GM12878 (cell line): Measurements from ENCODE around the gene PROM1. TPM values are rescaled to one million over a fixed set of nuclear protein-coding genes. Genes with fewer than 3 reads are reported as not detected.

Experiments
- ATAC-seq: fragments of 200-7000 bp; cut with Tn5 transposase; 3 replicates; pipeline ENCODE4 v1.9.1; 2020; ENCODE audit warnings: mild to moderate bottlenecking, moderate library complexity
- BruUV-seq: library from RNA; stranded (reverse); fragments of 400-500 nt; replicated peaks from 2 replicates; lab custom pipeline; 2021; lab: Mats Ljungman, UMichigan
- CTCF ChIA-PET: fragments of 300-600 bp; sonication (Branson Sonifier 250); formaldehyde crosslinking; extraction: SDS; loops from one replicate; lab custom pipeline; 2021; ENCODE audit warnings: inconsistent platforms; lab: Yijun Ruan, JAX
- POLR2A ChIA-PET: fragments of 350-600 bp; formaldehyde crosslinking; extraction: SDS; loops from one replicate; lab custom pipeline; 2021; ENCODE audit warnings: inconsistent platforms; lab: Charles Lee
- RAD21 ChIA-PET: fragments of 300-600 bp; sonication (Branson Sonifier 250); formaldehyde crosslinking; loops from one replicate; lab custom pipeline; 2023; ENCODE audit warnings: antibody characterized with exemption; ENCODE audit not compliant: unreplicated experiment; lab: Charles Lee
- SMC1A ChIA-PET: fragments of 300-600 bp; sonication (Branson Sonifier 250); formaldehyde crosslinking; loops from one replicate; lab custom pipeline; 2023; ENCODE audit not compliant: unreplicated experiment, uncharacterized antibody; lab: Charles Lee
- DNase-seq: peaks from one replicate; pipeline ENCODE4 v3.0.0-alpha.2; 2011; ENCODE audit warnings: low read depth, low spot score
- FAIRE-seq: peaks from 3 replicates; lab custom pipeline; 2011; peaks lifted over from hg19 to GRCh38; lab: Jason Lieb, UNC
- H2AFZ ChIP-seq: 2 replicates; pipeline ENCODE4 v1.6.0; 2011; ENCODE audit warnings: low read depth, low read length, control low read depth; ENCODE audit not compliant: control insufficient read depth
- H3K27ac ChIP-seq: 2 replicates; pipeline ENCODE4 v1.5.1; 2011; ENCODE audit warnings: control low read depth; ENCODE audit not compliant: control insufficient read depth, insufficient read depth
- H3K27me3 ChIP-seq, 2 experiments: replicated peaks in 1 of 2; 2 replicates each; pipeline versions ENCODE4 v1.6.0 to v1.6.1; 2011; ENCODE audit warnings: low read length in 1 of 2; ENCODE audit not compliant: control insufficient read depth in 2 of 2, insufficient read depth in 2 of 2
- H3K36me3 ChIP-seq, 2 experiments: 2 replicates each; pipeline ENCODE4 v1.5.1; 2011; ENCODE audit warnings: low read length in 1 of 2; ENCODE audit not compliant: control insufficient read depth in 2 of 2, insufficient read depth in 2 of 2
- H3K4me1 ChIP-seq: 2 replicates; pipeline ENCODE4 v1.6.1; 2011; ENCODE audit warnings: mild to moderate bottlenecking, low read length, moderate library complexity, mixed read lengths; ENCODE audit not compliant: control insufficient read depth, insufficient read depth
- H3K4me2 ChIP-seq: 2 replicates; pipeline ENCODE4 v1.6.0; 2011; ENCODE audit warnings: control low read depth; ENCODE audit not compliant: control insufficient read depth, insufficient read depth
- H3K4me3 ChIP-seq: fragments of 200-600 bp; sonication (generic); 2 replicates; pipeline ENCODE4 v1.5.1; 2016
- H3K79me2 ChIP-seq: 2 replicates; pipeline ENCODE4 v1.6.0; 2011; ENCODE audit warnings: low read length; ENCODE audit not compliant: control insufficient read depth, insufficient read depth
- H3K9ac ChIP-seq: 2 replicates; pipeline ENCODE4 v1.8.0; 2011; ENCODE audit warnings: low read length, control low read depth, mixed read lengths; ENCODE audit not compliant: control insufficient read depth, insufficient read depth
- H3K9me3 ChIP-seq: replicated peaks from 3 replicates; pipeline ENCODE4 v1.5.1; 2011; ENCODE audit warnings: mild to moderate bottlenecking, low read length; ENCODE audit not compliant: control insufficient read depth, insufficient read depth
- H4K20me1 ChIP-seq: 2 replicates; pipeline ENCODE4 v1.6.0; 2011; ENCODE audit not compliant: control insufficient read depth, insufficient read depth
- ATF7 ChIP-seq: fragments of 450-650 bp; IDR thresholded peaks from 2 replicates; pipeline ENCODE4 v1.6.1; 2016; ENCODE audit warnings: low read depth, mild to moderate bottlenecking
- HCFC1 ChIP-seq: fragments of 150-350 bp; IDR thresholded peaks from 2 replicates; pipeline ENCODE4 v1.6.1; 2014; ENCODE audit warnings: low read length
- IKZF2 ChIP-seq, 2 experiments: fragments of 450-650 bp; IDR thresholded peaks; 2 replicates each; pipeline ENCODE4 v1.6.1; 2017; ENCODE audit warnings: mild to moderate bottlenecking in 2 of 2, moderate library complexity in 2 of 2
- RB1 ChIP-seq: fragments of 450-650 bp; formaldehyde crosslinking; IDR thresholded peaks from 2 replicates; pipeline ENCODE4 v1.6.1; 2017; ENCODE audit warnings: mild to moderate bottlenecking, borderline replicate concordance
- SIN3A ChIP-seq: IDR thresholded peaks from 2 replicates; pipeline ENCODE4 v1.6.1; 2012; ENCODE audit warnings: low read depth, low read length, improper control_type of control experiment
- SREBF2 ChIP-seq: IDR thresholded peaks from 2 replicates; pipeline ENCODE4 v1.6.1; 2012; ENCODE audit warnings: mild to moderate bottlenecking, low read length
- SUZ12 ChIP-seq: fragments of 200-600 bp; sonication (generic); IDR thresholded peaks from one replicate; pipeline ENCODE4 v1.6.1; 2018; ENCODE audit warnings: antibody characterized with exemption, mild to moderate bottlenecking; ENCODE audit not compliant: unreplicated experiment
- TCF12 ChIP-seq: IDR thresholded peaks from 2 replicates; pipeline ENCODE4 v1.6.1; 2011; ENCODE audit warnings: low read depth, mild to moderate bottlenecking, low read length
- YY1 ChIP-seq: IDR thresholded peaks from 2 replicates; pipeline ENCODE4 v1.6.1; 2011; ENCODE audit warnings: low read depth, mild to moderate bottlenecking, low read length
- whole genome bisulfite sequencing: methylation state at CpG from one replicate; pipeline ENCODE4 v1.1.6; 2016; ENCODE audit warnings: low lambda C conversion rate; ENCODE audit not compliant: insufficient replicate concordance, insufficient coverage; ENCODE audit errors: missing lambda C conversion rate; 5-methylcytosine and 5-hydroxymethylcytosine counted together
- in situ Hi-C: fragments of 300-500 bp; cut with MboI; formaldehyde crosslinking; loops from 9 replicates; pipeline ENCODE4 v1.14.3; 2018; ENCODE audit warnings: mixed read lengths
- intact Hi-C: fragments of 100-400 bp; cut with micrococcal nuclease; formaldehyde crosslinking; loops from one replicate; pipeline ENCODE4 v1.14.2; 2022; ENCODE audit not compliant: unreplicated experiment
- polyA plus RNA-seq, 11 experiments: library from polyadenylated mRNA; depleted of rRNA in 4 of 11; unstranded in 6 of 11; stranded (reverse) in 5 of 11; fragments of >200 nt; fragmentation: Nextera tagmentation in 4 of 11; fragmentation: Illumina TruSeq in 1 of 11; extraction: Ambion mirVana in 4 of 11; extraction: Trizol in 1 of 11; gene quantifications; 1 replicate in 1 of 11; 2 replicates in 10 of 11; pipeline versions ENCODE4 v1.2.1 to v1.2.3, GENCODE V29; 2011 to 2016; ENCODE audit warnings: inconsistent platforms in 2 of 11, missing spikeins in 2 of 11, low read depth in 1 of 11
- total RNA-seq, 4 experiments: library from RNA; depleted of rRNA in 3 of 4; stranded (reverse); fragments of >200 nt in 3 of 4; fragmentation: Illumina TruSeq in 1 of 4; extraction: Trizol in 1 of 4; gene quantifications; 2 replicates each; pipeline versions ENCODE4 v1.2.1 to v1.2.3, GENCODE V29; 2013 to 2021
- TF ChIP-seq, protein P1 (sequence below): fragments of 450-650 bp; formaldehyde crosslinking; IDR thresholded peaks from 2 replicates; pipeline ENCODE4 v1.4.0; 2020; ENCODE audit warnings: mild to moderate bottlenecking, moderate library complexity
- TF ChIP-seq, protein P2 (sequence below): IDR thresholded peaks from 2 replicates; pipeline ENCODE4 v1.6.1; 2012; ENCODE audit warnings: improper control_type of control experiment, low read depth, low read length; ENCODE audit not compliant: insufficient replicate concordance

PROM1 gene
- total and polyA plus RNA-seq, 10 of the 15 experiments (the other 5 are each of a cell fraction or from before 2014, with no cell fraction given), result 0.08 to 0.31 (median 0.18) TPM; not detected in 7

DNA sequence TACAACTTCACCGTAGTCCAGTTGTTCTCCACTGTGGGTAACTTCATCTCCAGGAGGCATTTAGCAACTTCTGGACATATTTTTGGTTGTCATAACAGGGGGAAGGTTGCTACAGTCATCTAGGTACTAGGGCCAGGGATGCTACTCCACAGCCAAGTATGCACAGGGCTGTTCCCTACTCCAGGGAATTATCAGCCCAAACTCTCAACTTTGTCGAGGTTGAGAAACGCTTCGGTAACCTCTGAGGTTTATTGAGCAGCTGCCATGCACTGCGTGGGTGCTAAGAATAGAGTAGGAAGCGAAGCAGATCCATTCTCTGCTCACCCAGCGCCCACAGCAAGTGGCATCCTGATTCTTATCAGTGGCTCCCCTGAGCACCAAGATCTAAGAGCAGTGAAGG, 153.5 kb downstream of the PROM1 start (continued):
- TF ChIP-seq RB1 (no peak), TCF12 (no peak), YY1 (no peak), SUZ12 (no peak)
- TF ChIP-seq, protein P1, sequence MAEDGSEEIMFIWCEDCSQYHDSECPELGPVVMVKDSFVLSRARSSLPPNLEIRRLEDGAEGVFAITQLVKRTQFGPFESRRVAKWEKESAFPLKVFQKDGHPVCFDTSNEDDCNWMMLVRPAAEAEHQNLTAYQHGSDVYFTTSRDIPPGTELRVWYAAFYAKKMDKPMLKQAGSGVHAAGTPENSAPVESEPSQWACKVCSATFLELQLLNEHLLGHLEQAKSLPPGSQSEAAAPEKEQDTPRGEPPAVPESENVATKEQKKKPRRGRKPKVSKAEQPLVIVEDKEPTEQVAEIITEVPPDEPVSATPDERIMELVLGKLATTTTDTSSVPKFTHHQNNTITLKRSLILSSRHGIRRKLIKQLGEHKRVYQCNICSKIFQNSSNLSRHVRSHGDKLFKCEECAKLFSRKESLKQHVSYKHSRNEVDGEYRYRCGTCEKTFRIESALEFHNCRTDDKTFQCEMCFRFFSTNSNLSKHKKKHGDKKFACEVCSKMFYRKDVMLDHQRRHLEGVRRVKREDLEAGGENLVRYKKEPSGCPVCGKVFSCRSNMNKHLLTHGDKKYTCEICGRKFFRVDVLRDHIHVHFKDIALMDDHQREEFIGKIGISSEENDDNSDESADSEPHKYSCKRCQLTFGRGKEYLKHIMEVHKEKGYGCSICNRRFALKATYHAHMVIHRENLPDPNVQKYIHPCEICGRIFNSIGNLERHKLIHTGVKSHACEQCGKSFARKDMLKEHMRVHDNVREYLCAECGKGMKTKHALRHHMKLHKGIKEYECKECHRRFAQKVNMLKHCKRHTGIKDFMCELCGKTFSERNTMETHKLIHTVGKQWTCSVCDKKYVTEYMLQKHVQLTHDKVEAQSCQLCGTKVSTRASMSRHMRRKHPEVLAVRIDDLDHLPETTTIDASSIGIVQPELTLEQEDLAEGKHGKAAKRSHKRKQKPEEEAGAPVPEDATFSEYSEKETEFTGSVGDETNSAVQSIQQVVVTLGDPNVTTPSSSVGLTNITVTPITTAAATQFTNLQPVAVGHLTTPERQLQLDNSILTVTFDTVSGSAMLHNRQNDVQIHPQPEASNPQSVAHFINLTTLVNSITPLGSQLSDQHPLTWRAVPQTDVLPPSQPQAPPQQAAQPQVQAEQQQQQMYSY, result no peak

DNA sequence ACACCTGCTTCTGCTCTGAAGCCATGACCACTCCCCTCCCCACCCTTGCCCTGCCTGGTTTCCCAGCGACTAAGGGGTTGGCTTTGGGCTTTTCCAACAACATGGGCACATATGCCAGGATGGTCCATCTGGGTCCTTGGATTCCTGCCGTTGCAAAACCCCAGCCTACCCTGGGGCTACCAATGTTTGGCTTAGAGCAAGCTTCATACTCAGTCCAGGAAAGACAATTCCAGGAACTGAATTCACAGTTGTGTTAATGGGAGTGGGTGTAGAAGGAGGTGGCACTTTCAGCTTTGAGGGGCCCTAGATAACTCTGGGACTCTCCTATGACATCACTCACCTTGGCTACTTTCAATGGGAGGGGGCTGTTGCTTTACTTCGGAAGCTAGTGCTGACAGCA, 154.3 kb downstream of the PROM1 start:
- no peak overlapping the region for H2AFZ ChIP-seq
- no peak overlapping the region for H3K4me3 ChIP-seq
- H3K4me2 ChIP-seq, result no peak overlapping the region
- no peaks in the 10 kb centered on the region for H3K4me1 ChIP-seq
- ChIA-PET POLR2A (no interaction called here), CTCF (no interaction called here), SMC1A (no interaction called here), RAD21 (interaction anchor here (0.6 kb wide), 1 partner anchor 90 kb away, joined by 3 read pairs; no protein-coding TSS in a partner anchor)
- H4K20me1 ChIP-seq, result no peaks in the 10 kb centered on the region
- ATAC-seq, result no peak
- H3K27ac ChIP-seq, result no peak overlapping the region
- no peak for DNase-seq
- no peak overlapping the region for H3K9ac ChIP-seq
- H3K36me3 ChIP-seq, result no peaks in the 10 kb centered on the region
- no peaks in the 10 kb centered on the region; the same call in 2 of the 3 replicates for H3K9me3 ChIP-seq
- H3K79me2 ChIP-seq, result no peaks in the 10 kb centered on the region
- no peak for FAIRE-seq
- H3K27me3 ChIP-seq, result peaks cover 0 to under 1% of the 10 kb centered on the region in 2 experiments; a peak in 2 of 4 replicates
- 20% methylated on average over 3 of the region's 3 CpGs for WGBS
- in situ Hi-C loops, result no loop called here
- intact Hi-C loops, result no loop called here
- no TSS peak for BruUV-seq
- TF ChIP-seq ATF7 (no peak), SREBF2 (no peak), HCFC1 (no peak), SIN3A (no peak), IKZF2 (IDR thresholded peaks at IDR 0.05) (no peak)
- TF ChIP-seq, protein P2, sequence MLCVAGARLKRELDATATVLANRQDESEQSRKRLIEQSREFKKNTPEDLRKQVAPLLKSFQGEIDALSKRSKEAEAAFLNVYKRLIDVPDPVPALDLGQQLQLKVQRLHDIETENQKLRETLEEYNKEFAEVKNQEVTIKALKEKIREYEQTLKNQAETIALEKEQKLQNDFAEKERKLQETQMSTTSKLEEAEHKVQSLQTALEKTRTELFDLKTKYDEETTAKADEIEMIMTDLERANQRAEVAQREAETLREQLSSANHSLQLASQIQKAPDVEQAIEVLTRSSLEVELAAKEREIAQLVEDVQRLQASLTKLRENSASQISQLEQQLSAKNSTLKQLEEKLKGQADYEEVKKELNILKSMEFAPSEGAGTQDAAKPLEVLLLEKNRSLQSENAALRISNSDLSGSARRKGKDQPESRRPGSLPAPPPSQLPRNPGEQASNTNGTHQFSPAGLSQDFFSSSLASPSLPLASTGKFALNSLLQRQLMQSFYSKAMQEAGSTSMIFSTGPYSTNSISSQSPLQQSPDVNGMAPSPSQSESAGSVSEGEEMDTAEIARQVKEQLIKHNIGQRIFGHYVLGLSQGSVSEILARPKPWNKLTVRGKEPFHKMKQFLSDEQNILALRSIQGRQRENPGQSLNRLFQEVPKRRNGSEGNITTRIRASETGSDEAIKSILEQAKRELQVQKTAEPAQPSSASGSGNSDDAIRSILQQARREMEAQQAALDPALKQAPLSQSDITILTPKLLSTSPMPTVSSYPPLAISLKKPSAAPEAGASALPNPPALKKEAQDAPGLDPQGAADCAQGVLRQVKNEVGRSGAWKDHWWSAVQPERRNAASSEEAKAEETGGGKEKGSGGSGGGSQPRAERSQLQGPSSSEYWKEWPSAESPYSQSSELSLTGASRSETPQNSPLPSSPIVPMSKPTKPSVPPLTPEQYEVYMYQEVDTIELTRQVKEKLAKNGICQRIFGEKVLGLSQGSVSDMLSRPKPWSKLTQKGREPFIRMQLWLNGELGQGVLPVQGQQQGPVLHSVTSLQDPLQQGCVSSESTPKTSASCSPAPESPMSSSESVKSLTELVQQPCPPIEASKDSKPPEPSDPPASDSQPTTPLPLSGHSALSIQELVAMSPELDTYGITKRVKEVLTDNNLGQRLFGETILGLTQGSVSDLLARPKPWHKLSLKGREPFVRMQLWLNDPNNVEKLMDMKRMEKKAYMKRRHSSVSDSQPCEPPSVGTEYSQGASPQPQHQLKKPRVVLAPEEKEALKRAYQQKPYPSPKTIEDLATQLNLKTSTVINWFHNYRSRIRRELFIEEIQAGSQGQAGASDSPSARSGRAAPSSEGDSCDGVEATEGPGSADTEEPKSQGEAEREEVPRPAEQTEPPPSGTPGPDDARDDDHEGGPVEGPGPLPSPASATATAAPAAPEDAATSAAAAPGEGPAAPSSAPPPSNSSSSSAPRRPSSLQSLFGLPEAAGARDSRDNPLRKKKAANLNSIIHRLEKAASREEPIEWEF, result no peak
